Pancreas (tissue), 10 donors: ENCODE results near the gene CD226. TPM values are rescaled to one million over a fixed set of nuclear protein-coding genes. Genes with fewer than 3 reads are reported as not detected.

Source experiments
- ATAC-seq, 4 donors: fragments of 200-7000 bp; cut with Tn5 transposase; one replicate each; pipeline versions ENCODE4 v1.8.0 to v1.9.1; 2020; ENCODE audit warnings: mild to moderate bottlenecking in 4 of 4, moderate library complexity in 4 of 4
- DNase-seq, 6 donors: peaks; one replicate each; pipeline ENCODE4 v3.0.0-alpha.2; 2020
- FAIRE-seq: peaks from 2 replicates; lab custom pipeline; 2012; peaks lifted over from hg19 to GRCh38; lab: Jason Lieb, UNC
- H3K27ac ChIP-seq, 4 donors: fragments of 200-600 bp; sonication (generic); 1 replicate in 3 of 4; 2 replicates in 1 of 4; pipeline versions ENCODE4 v1.5.0 to v1.8.0; 2020
- H3K27me3 ChIP-seq, 4 donors: fragments of 200-600 bp; one replicate each; pipeline ENCODE4 v1.8.0; 2021
- H3K36me3 ChIP-seq, 3 donors: fragments of 200-600 bp; sonication (generic) in 1 of 3; one replicate each; pipeline versions ENCODE4 v1.5.0 to v1.8.0; 2020 to 2021
- H3K4me1 ChIP-seq, 3 donors: fragments of 200-600 bp; one replicate each; pipeline ENCODE4 v1.8.0; 2021
- H3K4me3 ChIP-seq, 4 donors: fragments of 200-600 bp; sonication (generic) in 2 of 4; one replicate each; pipeline versions ENCODE4 v1.5.0 to v1.8.0; 2020 to 2021
- H3K9me3 ChIP-seq, 4 donors: fragments of 200-600 bp; one replicate each; pipeline ENCODE4 v1.8.0; 2021
- WGBS, 2 donors: extraction: QIAGEN DNeasy Blood & Tissue Kit; methylation state at CpG; one replicate each; pipeline ENCODE4 v1.1.7; 2013; 5-methylcytosine and 5-hydroxymethylcytosine counted together
- intact Hi-C, 3 donors: fragments of 100-400 bp; cut with DNase I; formaldehyde crosslinking; loops; one replicate each; pipeline versions ENCODE4 v1.11.1 to v1.14.2; 2022
- polyA plus RNA-seq, 2 donors: library from polyadenylated mRNA; stranded (reverse); fragments of 200-250 nt; gene quantifications; one replicate each; pipeline ENCODE4 v1.2.3, GENCODE V29; 2013
- total RNA-seq, 6 donors: library from RNA; stranded (reverse); fragmentation: NEBNext Ultra II Directional in 4 of 6; extraction: Animal tissue kit (Norgen Biotek cat#: 25700) in 4 of 6; gene quantifications; one replicate each; pipeline versions ENCODE4 v1.2.1 to v1.2.4, GENCODE V29; 2021 to 2023
- TF ChIP-seq, protein P1 (sequence below), 4 donors: fragments of 200-600 bp; sonication (generic) in 3 of 4; IDR thresholded peaks; one replicate each; pipeline versions ENCODE4 v1.5.0 to v1.8.0; 2021; ENCODE audit warnings: antibody characterized with exemption in 4 of 4
- donor health status: healthy with polysubstance abuse.
- donor health status: DM: no; HTN: no; CAD: no; lungs with moderate emphysema.
- donor health status: DM: no; HTN: no; CAD: no.
- donor health status: control.
- donor health status: control.
- donor health status: Bipolar disorder and iron deficiency.
- donor health status: DM: yes; HTN: yes; CAD: no.
- donor health status: DM: no; HTN: no; CAD: no.
- donor health status: DM: no; HTN: no; CAD: no.
- donor health status: DM: yes; HTN: yes; CAD: no.

Gene CD226
- total RNA-seq (1 to 10 TPM in 1 of 6 donors, under 1 TPM in 5; 0.12 to 1.1 (median 0.49) TPM), polyA plus RNA-seq (under 1 TPM; 0.07 to 0.19 TPM)

- Histone ChIP-seq H3K27me3 (no peaks in the 10 kb centered on the region), H3K36me3 (no peaks in the 10 kb centered on the region), H3K4me3 (no peak within 1 kb of the TSS), H3K27ac (no peak within 1 kb of the TSS), H3K4me1 (no peaks in the 10 kb centered on the region), H3K9me3 (no peaks in the 10 kb centered on the region)
- TF ChIP-seq, protein P1, sequence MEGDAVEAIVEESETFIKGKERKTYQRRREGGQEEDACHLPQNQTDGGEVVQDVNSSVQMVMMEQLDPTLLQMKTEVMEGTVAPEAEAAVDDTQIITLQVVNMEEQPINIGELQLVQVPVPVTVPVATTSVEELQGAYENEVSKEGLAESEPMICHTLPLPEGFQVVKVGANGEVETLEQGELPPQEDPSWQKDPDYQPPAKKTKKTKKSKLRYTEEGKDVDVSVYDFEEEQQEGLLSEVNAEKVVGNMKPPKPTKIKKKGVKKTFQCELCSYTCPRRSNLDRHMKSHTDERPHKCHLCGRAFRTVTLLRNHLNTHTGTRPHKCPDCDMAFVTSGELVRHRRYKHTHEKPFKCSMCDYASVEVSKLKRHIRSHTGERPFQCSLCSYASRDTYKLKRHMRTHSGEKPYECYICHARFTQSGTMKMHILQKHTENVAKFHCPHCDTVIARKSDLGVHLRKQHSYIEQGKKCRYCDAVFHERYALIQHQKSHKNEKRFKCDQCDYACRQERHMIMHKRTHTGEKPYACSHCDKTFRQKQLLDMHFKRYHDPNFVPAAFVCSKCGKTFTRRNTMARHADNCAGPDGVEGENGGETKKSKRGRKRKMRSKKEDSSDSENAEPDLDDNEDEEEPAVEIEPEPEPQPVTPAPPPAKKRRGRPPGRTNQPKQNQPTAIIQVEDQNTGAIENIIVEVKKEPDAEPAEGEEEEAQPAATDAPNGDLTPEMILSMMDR (IDR thresholded peaks at IDR 0.05) = no peak
- FAIRE-seq = no peak
- ATAC-seq = no peak
- WGBS, 2 donors = 85 to 88% methylated on average over 7 of the region's 7 CpGs
- intact Hi-C loops = no loop called here
- DNase-seq = no peak
Observed at GRCh38 chr18:69947361-69948133, at the start of gene CD226. TSS of gene CD226 (minus strand) at chr18:69947873. CDS start at chr18:69947406, 467 bp downstream.

- Histone ChIP-seq H3K27me3 (no peaks in the 10 kb centered on the region), H3K4me1 (peaks cover 0 to 4% (median 0%) of the 10 kb centered on the region in 3 donors), H3K36me3 (no peaks in the 10 kb centered on the region), H3K4me3 (no peak overlapping the region), H3K27ac (no peak overlapping the region), H3K9me3 (no peaks in the 10 kb centered on the region)
- intact Hi-C loops = no loop called here
- 61% methylated on average over 7 of the region's 7 CpGs for WGBS, 2 donors
- TF ChIP-seq, protein P1 (IDR thresholded peaks at IDR 0.05) = no peak
- no peak for ATAC-seq
- DNase-seq = no peak
- no peak for FAIRE-seq
Observed at GRCh38 chr18:69996951-69997798, 49.5 kb upstream of the CD226 start.

DNA sequence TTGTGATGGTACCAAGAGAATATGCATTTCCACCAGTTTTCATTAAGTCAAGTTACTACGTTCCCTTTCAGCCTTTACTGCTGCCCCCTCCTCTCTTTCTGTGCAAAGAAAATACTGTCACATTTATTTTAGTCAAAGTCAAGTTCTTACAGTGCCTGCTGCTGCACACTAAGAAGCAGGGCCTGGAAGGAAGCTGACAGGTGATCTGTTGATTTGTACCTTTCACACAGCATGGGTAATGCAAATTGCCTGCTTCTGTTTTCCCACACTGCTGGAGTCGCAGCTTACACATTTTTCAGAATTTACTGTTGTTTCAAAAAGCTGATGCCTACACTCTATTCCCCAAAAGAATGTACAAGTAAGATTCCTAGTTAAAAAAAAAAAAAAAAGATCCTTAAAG lies 48.7 kb upstream of the CD226 start:
- DNase-seq (no peak), ATAC-seq (no peak), FAIRE-seq (no peak)
- Histone ChIP-seq H3K4me1 (peaks cover 0 to 4% (median 0%) of the 10 kb centered on the region in 3 donors), H3K27me3 (no peaks in the 10 kb centered on the region), H3K36me3 (no peaks in the 10 kb centered on the region), H3K9me3 (peaks cover 0 to 1% (median 0%) of the 10 kb centered on the region in 4 donors), H3K27ac (no peak overlapping the region), H3K4me3 (no peak overlapping the region)
- TF ChIP-seq, protein P1 (IDR thresholded peaks at IDR 0.05) = no peak
- intact Hi-C loops = no loop called here
- 82 to 94% methylated on average over 2 of the region's 2 CpGs for WGBS, 2 donors

GRCh38 chr18:69995774-69996173 lies 48.1 kb upstream of the CD226 start:
- Histone ChIP-seq H3K4me1 (peaks cover 0 to 4% (median 0%) of the 10 kb centered on the region in 3 donors), H3K9me3 (peaks cover 0 to 3% (median 0%) of the 10 kb centered on the region in 4 donors), H3K27me3 (no peaks in the 10 kb centered on the region), H3K4me3 (no peak overlapping the region), H3K27ac (no peak overlapping the region), H3K36me3 (no peaks in the 10 kb centered on the region)
- intact Hi-C loops = no loop called here
- TF ChIP-seq, protein P1 (IDR thresholded peaks at IDR 0.05) = no peak
- 85 to 86% methylated on average over 3 of the region's 3 CpGs for WGBS, 2 donors
- DNase-seq (no peak), ATAC-seq (no peak), FAIRE-seq (no peak)
